Measurements from ENCODE around the gene PRKCQ.

- TF ChIP-seq CTCF (IDR thresholded peaks at IDR 0.05; ENCODE audit: insufficient read depth, low read depth, low read length) (no peak), EZH2 (IDR thresholded peaks at IDR 0.05; ENCODE audit: insufficient read depth, low read length) (no peak)
Measured at GRCh38 chr10:6487920-6488319, 92.2 kb downstream of the PRKCQ start.
